Placental pericyte (primary cell): Measurements from ENCODE around the gene GRB10. TPM values are rescaled to one million over a fixed set of nuclear protein-coding genes. Genes with fewer than 3 reads are reported as not detected.

Source experiments
- total RNA-seq: library from RNA; depleted of rRNA; stranded (reverse); fragments of >200 nt; gene quantifications from 2 replicates; pipeline ENCODE4 v1.2.3, GENCODE V29; 2012

The GRB10 gene
- 30.5 and 41.8 TPM in 2 replicates for total RNA-seq

DNA sequence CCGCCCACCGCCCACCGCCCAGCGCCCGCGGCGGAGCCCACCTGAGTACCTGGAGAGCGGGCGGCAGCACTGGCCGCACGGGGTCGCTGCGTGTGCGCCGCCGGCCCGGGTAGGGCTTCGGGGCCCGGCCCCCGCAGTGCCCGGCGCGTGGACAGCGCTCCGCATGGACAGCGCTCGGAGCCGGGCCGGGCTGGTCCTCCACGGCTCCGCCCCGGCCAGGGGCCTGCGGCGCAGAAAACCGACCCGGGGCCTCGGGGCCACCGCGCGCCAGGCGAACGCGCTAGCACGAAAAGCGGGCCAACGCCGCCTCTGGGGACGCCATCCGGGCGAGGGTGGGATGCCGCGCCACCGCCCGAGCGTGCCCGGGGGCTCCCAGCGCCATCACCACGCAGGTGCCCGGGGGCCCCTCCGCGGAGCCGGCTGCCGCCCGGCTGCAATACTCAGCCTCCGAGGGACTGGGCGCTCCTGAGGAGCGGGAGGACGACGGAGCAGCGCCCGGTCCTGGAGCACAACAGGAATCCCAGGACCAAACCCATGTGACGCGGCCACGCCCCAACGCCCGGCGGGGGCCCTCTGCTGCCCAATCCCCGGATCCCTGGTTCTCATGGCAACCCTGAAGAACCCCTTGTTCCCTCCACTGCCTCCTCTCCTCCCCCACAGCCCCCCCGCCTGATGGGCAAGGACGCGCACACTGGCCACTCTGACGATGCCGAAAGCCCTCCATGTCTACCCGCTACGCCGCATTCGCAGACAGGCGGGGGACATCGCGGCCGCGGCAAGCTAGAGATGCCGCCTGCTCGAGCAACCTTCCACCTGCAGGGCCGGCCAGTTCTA lies at the start of gene GRB10:
Gene GRB10 (minus strand): TSS at position 522 of the 834 bp plus-strand sequence. CDS start 50,574 bp downstream, outside the sequence.

DNA sequence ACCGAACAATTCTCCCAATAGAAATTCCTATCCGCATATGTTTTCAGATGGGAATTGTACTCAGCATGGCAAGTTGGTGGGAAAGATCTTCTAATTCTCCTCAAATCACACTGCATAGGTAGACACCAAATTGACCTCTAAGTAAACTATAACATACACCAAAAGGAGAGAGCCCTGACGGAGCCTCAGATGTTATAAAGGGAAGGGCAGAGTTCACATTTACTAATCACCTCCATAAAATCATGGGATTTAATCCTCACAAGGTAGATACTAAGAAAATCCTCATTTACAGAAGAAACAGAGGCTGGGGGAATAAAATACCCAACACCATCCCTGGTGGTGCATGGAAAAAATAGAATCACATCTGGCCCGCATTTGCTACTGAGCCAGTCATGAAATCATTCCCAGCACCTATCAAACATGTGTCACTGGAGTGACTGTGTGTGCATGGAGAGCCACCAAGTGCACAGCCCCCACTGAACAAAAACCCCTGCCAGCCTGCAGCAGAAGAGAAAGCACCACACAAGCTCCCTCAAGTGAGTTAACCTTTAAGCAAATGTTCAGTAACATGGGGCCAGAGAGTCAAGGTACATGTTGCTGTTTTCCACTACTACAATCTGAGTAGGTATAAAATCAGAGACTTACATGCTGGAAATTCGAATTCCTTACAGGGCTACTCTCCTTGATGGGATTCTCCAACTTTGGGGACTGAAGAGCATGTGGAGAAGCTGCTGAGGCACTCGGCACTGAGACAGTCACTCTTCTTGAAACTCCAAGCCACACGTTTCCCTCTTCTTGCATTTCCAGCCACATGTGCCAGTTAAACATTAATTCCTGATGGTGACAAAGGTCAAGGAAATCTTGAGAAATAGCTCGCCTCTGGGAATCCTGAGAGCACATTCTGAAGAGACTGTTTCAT lies 217.8 kb downstream of the GRB10 start, which contains the start of gene DDC:
Gene DDC (minus strand): TSS at position 766 of the 919 bp plus-strand sequence. CDS start 21,320 bp downstream, outside the sequence.

Other genes with a start within 250 kb of the GRB10 start
- not detected in 2 replicates for gene DDC, start 217.5 kb downstream of the GRB10 start, total RNA-seq